ENCODE measurements around the gene TTC12. TPM values are rescaled to one million over a fixed set of nuclear protein-coding genes. Genes with fewer than 3 reads are reported as not detected.

The TTC12 gene
- 9.2 TPM for total RNA-seq (ENCODE audit: unreplicated experiment)
- long read RNA-seq, result 0 reads

DNA sequence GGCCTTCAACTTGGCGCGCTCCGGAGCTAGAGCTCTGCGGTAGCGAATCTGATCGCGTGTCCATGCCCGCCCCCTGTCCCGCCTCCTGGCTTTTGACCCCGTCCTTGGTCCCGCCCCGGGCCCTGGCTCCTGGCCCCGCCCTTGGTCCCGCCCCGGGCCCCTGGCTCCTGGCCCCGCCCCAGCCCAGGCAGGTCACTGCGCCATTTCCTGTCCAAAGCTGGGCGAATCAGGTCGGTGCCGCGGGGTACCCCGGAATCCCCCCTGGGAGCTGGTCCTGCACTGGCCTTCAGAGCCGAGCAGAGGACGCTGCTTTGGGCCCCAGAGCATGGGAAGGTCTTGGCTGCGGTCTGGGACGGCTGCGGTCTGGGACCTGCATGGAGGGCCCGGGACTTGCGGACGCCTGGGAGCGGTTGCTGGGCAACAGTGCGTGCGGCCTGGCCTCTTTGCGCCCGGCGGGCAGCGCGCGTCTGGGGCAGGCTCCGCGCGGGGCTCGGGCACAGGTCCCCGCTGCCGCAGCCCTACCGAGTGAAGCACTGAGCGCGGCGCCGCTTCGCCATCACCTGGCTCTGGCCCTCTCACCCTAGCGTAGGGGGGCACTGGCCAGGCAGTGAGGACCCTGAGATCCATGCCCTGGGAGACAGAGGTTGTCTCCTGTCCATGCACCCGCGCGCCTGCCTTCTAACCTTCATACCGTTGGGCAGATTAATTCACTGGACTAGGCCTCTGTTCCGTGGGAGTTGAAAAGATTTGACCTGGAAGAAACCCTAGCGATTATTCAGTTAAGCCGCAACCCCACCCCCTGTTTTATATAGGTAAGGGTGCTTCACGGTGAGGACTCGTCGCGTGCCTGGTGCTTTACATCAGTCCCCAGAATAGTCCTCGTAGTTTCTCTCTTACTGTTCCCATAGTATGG, at the start of gene TTC12:
Gene TTC12 (plus strand): TSS at position 195 of the 913 bp plus-strand sequence. CDS start 1,675 bp downstream, outside the sequence.
- no peaks in the 10 kb centered on the region for H3K36me3 Mint-ChIP-seq (ENCODE audit: unreplicated experiment)
- peaks cover 4% of the 10 kb centered on the region for H3K9me3 Mint-ChIP-seq (ENCODE audit: unreplicated experiment)
- H3K4me3 Mint-ChIP-seq (ENCODE audit: unreplicated experiment), result peak within 1 kb of the TSS; percentile 87
- TF ChIP-seq, protein P1, sequence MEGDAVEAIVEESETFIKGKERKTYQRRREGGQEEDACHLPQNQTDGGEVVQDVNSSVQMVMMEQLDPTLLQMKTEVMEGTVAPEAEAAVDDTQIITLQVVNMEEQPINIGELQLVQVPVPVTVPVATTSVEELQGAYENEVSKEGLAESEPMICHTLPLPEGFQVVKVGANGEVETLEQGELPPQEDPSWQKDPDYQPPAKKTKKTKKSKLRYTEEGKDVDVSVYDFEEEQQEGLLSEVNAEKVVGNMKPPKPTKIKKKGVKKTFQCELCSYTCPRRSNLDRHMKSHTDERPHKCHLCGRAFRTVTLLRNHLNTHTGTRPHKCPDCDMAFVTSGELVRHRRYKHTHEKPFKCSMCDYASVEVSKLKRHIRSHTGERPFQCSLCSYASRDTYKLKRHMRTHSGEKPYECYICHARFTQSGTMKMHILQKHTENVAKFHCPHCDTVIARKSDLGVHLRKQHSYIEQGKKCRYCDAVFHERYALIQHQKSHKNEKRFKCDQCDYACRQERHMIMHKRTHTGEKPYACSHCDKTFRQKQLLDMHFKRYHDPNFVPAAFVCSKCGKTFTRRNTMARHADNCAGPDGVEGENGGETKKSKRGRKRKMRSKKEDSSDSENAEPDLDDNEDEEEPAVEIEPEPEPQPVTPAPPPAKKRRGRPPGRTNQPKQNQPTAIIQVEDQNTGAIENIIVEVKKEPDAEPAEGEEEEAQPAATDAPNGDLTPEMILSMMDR (IDR thresholded peaks at IDR 0.05; ENCODE audit: partially characterized antibody, unreplicated experiment), result no peak
- peak; percentile 97 for DNase-seq
- peaks cover 34% of the 10 kb centered on the region for H3K4me1 Mint-ChIP-seq (ENCODE audit: low read depth, unreplicated experiment)
- no peaks in the 10 kb centered on the region for H3K27me3 Mint-ChIP-seq (ENCODE audit: unreplicated experiment)
- peak within 1 kb of the TSS; percentile 75 for H3K27ac Mint-ChIP-seq (ENCODE audit: unreplicated experiment)

- H3K36me3 Mint-ChIP-seq (ENCODE audit: unreplicated experiment), result peaks cover 19% of the 10 kb centered on the region
- no peak for DNase-seq
- peak overlapping the region; percentile 42 for H3K4me3 Mint-ChIP-seq (ENCODE audit: unreplicated experiment)
- H3K4me1 Mint-ChIP-seq (ENCODE audit: low read depth, unreplicated experiment), result peaks cover 43% of the 10 kb centered on the region
- peaks cover 19% of the 10 kb centered on the region for H3K9me3 Mint-ChIP-seq (ENCODE audit: unreplicated experiment)
- peak overlapping the region; percentile 52 for H3K27ac Mint-ChIP-seq (ENCODE audit: unreplicated experiment)
- TF ChIP-seq, protein P1 (IDR thresholded peaks at IDR 0.05; ENCODE audit: partially characterized antibody, unreplicated experiment), result no peak
- peaks cover 19% of the 10 kb centered on the region for H3K27me3 Mint-ChIP-seq (ENCODE audit: unreplicated experiment)
Measured at GRCh38 chr11:113265362-113265761, 49.0 kb upstream of the TTC12 start.

DNA sequence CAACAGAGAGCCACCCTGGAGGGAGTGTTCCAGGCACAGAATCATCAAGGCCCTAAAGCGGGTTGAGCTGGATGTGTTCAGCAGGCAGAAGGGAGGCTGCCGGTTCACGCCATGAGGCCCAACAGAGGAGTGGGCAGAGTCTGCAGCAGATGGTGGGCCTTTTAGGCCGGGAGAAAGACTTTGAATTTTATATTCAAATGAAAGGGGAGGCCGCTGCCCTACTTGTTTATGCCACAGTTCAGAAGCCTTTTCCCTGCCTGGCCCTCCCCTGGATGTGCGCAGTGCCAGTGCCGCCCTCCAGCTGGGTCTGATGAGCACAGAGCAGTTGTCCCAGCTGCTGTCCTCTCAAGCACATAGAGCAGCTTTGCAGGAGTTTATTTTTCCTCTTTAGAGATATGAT, 46.9 kb upstream of the TTC12 start:
- Mint-ChIP-seq H3K9me3 (ENCODE audit: unreplicated experiment) (peaks cover 13% of the 10 kb centered on the region), H3K4me3 (ENCODE audit: unreplicated experiment) (no peak overlapping the region), H3K4me1 (ENCODE audit: low read depth, unreplicated experiment) (peaks cover 48% of the 10 kb centered on the region), H3K36me3 (ENCODE audit: unreplicated experiment) (peaks cover 20% of the 10 kb centered on the region), H3K27me3 (ENCODE audit: unreplicated experiment) (peaks cover 19% of the 10 kb centered on the region), H3K27ac (ENCODE audit: unreplicated experiment) (peak overlapping the region; percentile 75)
- no peak for DNase-seq
- TF ChIP-seq, protein P1 (IDR thresholded peaks at IDR 0.05; ENCODE audit: partially characterized antibody, unreplicated experiment), result no peak

- Mint-ChIP-seq H3K9me3 (ENCODE audit: unreplicated experiment) (peaks cover 20% of the 10 kb centered on the region), H3K27ac (ENCODE audit: unreplicated experiment) (no peak overlapping the region), H3K4me3 (ENCODE audit: unreplicated experiment) (no peak overlapping the region), H3K27me3 (ENCODE audit: unreplicated experiment) (peaks cover 23% of the 10 kb centered on the region), H3K4me1 (ENCODE audit: low read depth, unreplicated experiment) (peaks cover 48% of the 10 kb centered on the region), H3K36me3 (ENCODE audit: unreplicated experiment) (peaks cover 12% of the 10 kb centered on the region)
- TF ChIP-seq, protein P1 (IDR thresholded peaks at IDR 0.05; ENCODE audit: partially characterized antibody, unreplicated experiment), result no peak
- no peak for DNase-seq
Measured at GRCh38 chr11:113269096-113269495, 45.3 kb upstream of the TTC12 start.

GRCh38 chr11:113269636-113270035, 44.7 kb upstream of the TTC12 start:
- H3K4me3 Mint-ChIP-seq (ENCODE audit: unreplicated experiment), result no peak overlapping the region

More at GRCh38 chr11:113269636-113270035, 44.7 kb upstream of the TTC12 start:
- DNase-seq, result no peak
- TF ChIP-seq, protein P1 (IDR thresholded peaks at IDR 0.05; ENCODE audit: partially characterized antibody, unreplicated experiment), result no peak
- Mint-ChIP-seq H3K9me3 (ENCODE audit: unreplicated experiment) (peaks cover 20% of the 10 kb centered on the region), H3K36me3 (ENCODE audit: unreplicated experiment) (peaks cover 12% of the 10 kb centered on the region), H3K27ac (ENCODE audit: unreplicated experiment) (no peak overlapping the region), H3K27me3 (ENCODE audit: unreplicated experiment) (peaks cover 23% of the 10 kb centered on the region), H3K4me1 (ENCODE audit: low read depth, unreplicated experiment) (peaks cover 46% of the 10 kb centered on the region)

All from glutamatergic neuron (in vitro differentiated cells).